Astrocyte (in vitro differentiated cells and primary cell): Measurements from ENCODE around the gene ACYP2.

Experiments used
- EZH2 ChIP-seq: IDR thresholded peaks from 2 replicates; pipeline ENCODE4 v1.6.1; 2012; ENCODE audit warnings: mild to moderate bottlenecking, low read length, inconsistent platforms; ENCODE audit not compliant: insufficient read depth
- TF ChIP-seq, protein P1 (sequence below): IDR thresholded peaks from 2 replicates; pipeline ENCODE4 v1.5.1; 2011; ENCODE audit warnings: low read depth, mild to moderate bottlenecking, inconsistent platforms, low read length, moderate library complexity; ENCODE audit not compliant: insufficient read depth

DNA sequence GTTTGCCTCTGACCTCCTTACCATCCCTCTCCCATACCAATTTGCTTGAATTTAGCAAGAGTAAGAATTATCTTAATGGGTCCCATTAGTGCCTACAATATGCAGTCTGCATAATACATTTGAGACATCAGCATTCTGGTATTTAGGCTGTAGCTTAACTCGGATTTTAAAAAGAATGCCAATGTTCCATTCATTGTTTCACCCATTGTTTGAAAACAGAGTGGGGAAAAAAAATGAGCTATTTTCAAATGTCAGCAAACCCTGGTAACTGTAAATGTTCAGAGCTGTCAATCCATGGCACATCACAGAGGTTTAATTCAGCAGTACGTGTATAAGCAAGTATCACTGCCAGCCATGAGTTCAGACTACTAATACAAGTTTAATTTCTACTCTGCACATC, 202.6 kb downstream of the ACYP2 start:
- TF ChIP-seq, protein P1, sequence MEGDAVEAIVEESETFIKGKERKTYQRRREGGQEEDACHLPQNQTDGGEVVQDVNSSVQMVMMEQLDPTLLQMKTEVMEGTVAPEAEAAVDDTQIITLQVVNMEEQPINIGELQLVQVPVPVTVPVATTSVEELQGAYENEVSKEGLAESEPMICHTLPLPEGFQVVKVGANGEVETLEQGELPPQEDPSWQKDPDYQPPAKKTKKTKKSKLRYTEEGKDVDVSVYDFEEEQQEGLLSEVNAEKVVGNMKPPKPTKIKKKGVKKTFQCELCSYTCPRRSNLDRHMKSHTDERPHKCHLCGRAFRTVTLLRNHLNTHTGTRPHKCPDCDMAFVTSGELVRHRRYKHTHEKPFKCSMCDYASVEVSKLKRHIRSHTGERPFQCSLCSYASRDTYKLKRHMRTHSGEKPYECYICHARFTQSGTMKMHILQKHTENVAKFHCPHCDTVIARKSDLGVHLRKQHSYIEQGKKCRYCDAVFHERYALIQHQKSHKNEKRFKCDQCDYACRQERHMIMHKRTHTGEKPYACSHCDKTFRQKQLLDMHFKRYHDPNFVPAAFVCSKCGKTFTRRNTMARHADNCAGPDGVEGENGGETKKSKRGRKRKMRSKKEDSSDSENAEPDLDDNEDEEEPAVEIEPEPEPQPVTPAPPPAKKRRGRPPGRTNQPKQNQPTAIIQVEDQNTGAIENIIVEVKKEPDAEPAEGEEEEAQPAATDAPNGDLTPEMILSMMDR, result no peak
- TF ChIP-seq EZH2, result no peak
